CMK (cell line): ENCODE data around the gene ELOA2.
"Not testable (repeated sequence)": the region's sequence is repeated elsewhere in the genome, so short reads cannot be mapped to it uniquely, and the experiment has no call there.

Experiments used
- DNase-seq: peaks from one replicate; pipeline ENCODE4 v3.0.0-alpha.2; 2010; ENCODE audit warnings: low read depth

The ELOA2 gene

GRCh38 chr18:47020757-47021156 lies 14.7 kb downstream of the ELOA2 start:
- DNase-seq = not testable (repeated sequence)

- not testable (repeated sequence) for DNase-seq
Measured at GRCh38 chr18:47019870-47020269, 15.6 kb downstream of the ELOA2 start.
